Measurements from ENCODE around the gene DGCR2. TPM values are rescaled to one million over a fixed set of nuclear protein-coding genes. Genes with fewer than 3 reads are reported as not detected.

DGCR2 gene
- total and polyA plus RNA-seq, 2 experiments from 2014 or later: 25.6 to 42.7 TPM

- DNase-seq: no peak
- H3K9ac ChIP-seq: no peak overlapping the region
- no peak overlapping the region for H3K27ac ChIP-seq
- H3K9me3 ChIP-seq (ENCODE audit: low read depth): no peaks in the 10 kb centered on the region
- peaks cover 13% of the 10 kb centered on the region; the same call in 1 of the 2 replicates for H4K20me1 ChIP-seq (ENCODE audit: insufficient read depth)
- peaks cover 9% of the 10 kb centered on the region for H3F3A ChIP-seq (ENCODE audit: insufficient read depth)
- peaks cover 98% of the 10 kb centered on the region for H3K79me2 ChIP-seq (ENCODE audit: insufficient read depth)
- TF ChIP-seq EZH2 (IDR thresholded peaks at IDR 0.05; ENCODE audit: insufficient read depth, poor library complexity, severe bottlenecking): no peak
- H3K4me2 ChIP-seq (ENCODE audit: unreplicated experiment): no peak overlapping the region
- no peaks in the 10 kb centered on the region for H3K9me2 ChIP-seq (ENCODE audit: insufficient read depth)
- H2AFZ ChIP-seq: no peak overlapping the region
- WGBS, 2 experiments (ENCODE audit: low coverage in 1 of 2, low lambda C conversion rate in 2 of 2, missing lambda C conversion rate in 2 of 2): 100% methylated on average over 3 of the region's 3 CpGs
- H3K27me3 ChIP-seq (replicated peaks; ENCODE audit: insufficient read depth): no peaks in the 10 kb centered on the region
- H3K36me3 ChIP-seq (ENCODE audit: low read depth): no peaks in the 10 kb centered on the region
- peaks cover 6% of the 10 kb centered on the region; the same call in 1 of the 2 replicates for H3K4me1 ChIP-seq (ENCODE audit: insufficient read depth)
- in situ Hi-C loops (cut with MboI): no loop called here
- no peak overlapping the region for H3K4me3 ChIP-seq
Observed at GRCh38 chr22:19111584-19111983, 10.6 kb downstream of the DGCR2 start.

GRCh38 chr22:19111140-19111539 lies 11.1 kb downstream of the DGCR2 start:
- 73 to 76% methylated on average over 3 of the region's 3 CpGs for WGBS, 2 experiments (ENCODE audit: low coverage in 1 of 2, low lambda C conversion rate in 2 of 2, missing lambda C conversion rate in 2 of 2)

GRCh38 chr22:19110646-19111045 lies 11.6 kb downstream of the DGCR2 start:
- Histone ChIP-seq H3F3A (ENCODE audit: insufficient read depth) (peaks cover 9% of the 10 kb centered on the region), H3K79me2 (ENCODE audit: insufficient read depth) (peaks cover 98% of the 10 kb centered on the region), H3K9me2 (ENCODE audit: insufficient read depth) (no peaks in the 10 kb centered on the region), H2AFZ (no peak overlapping the region), H3K9ac (no peak overlapping the region), H3K27me3 (replicated peaks; ENCODE audit: insufficient read depth) (no peaks in the 10 kb centered on the region), H3K9me3 (ENCODE audit: low read depth) (no peaks in the 10 kb centered on the region), H3K4me3 (no peak overlapping the region), H3K4me2 (ENCODE audit: unreplicated experiment) (no peak overlapping the region), H3K36me3 (ENCODE audit: low read depth) (no peaks in the 10 kb centered on the region), H4K20me1 (ENCODE audit: insufficient read depth) (peaks cover 13% of the 10 kb centered on the region; the same call in 1 of the 2 replicates), H3K4me1 (ENCODE audit: insufficient read depth) (peaks cover 6% of the 10 kb centered on the region; the same call in 1 of the 2 replicates), H3K27ac (no peak overlapping the region)
- no peak for DNase-seq
- in situ Hi-C loops (cut with MboI): no loop called here
- TF ChIP-seq EZH2phosphoT487 (IDR thresholded peaks at IDR 0.05; ENCODE audit: insufficient read depth, low read depth): no peak
- no peak for TF ChIP-seq EZH2 (IDR thresholded peaks at IDR 0.05; ENCODE audit: insufficient read depth, poor library complexity, severe bottlenecking)

More at GRCh38 chr22:19111140-19111539, 11.1 kb downstream of the DGCR2 start:
- in situ Hi-C loops (cut with MboI): no loop called here
- Histone ChIP-seq H3K4me2 (ENCODE audit: unreplicated experiment) (no peak overlapping the region), H4K20me1 (ENCODE audit: insufficient read depth) (peaks cover 13% of the 10 kb centered on the region; the same call in 1 of the 2 replicates), H3K27me3 (replicated peaks; ENCODE audit: insufficient read depth) (no peaks in the 10 kb centered on the region), H3K9me2 (ENCODE audit: insufficient read depth) (no peaks in the 10 kb centered on the region), H3F3A (ENCODE audit: insufficient read depth) (peaks cover 9% of the 10 kb centered on the region), H3K27ac (no peak overlapping the region), H3K4me3 (no peak overlapping the region), H3K36me3 (ENCODE audit: low read depth) (no peaks in the 10 kb centered on the region), H3K9me3 (ENCODE audit: low read depth) (no peaks in the 10 kb centered on the region), H3K9ac (no peak overlapping the region), H3K4me1 (ENCODE audit: insufficient read depth) (peaks cover 6% of the 10 kb centered on the region; the same call in 1 of the 2 replicates), H3K79me2 (ENCODE audit: insufficient read depth) (peaks cover 98% of the 10 kb centered on the region), H2AFZ (no peak overlapping the region)
- no peak for TF ChIP-seq EZH2phosphoT487 (IDR thresholded peaks at IDR 0.05; ENCODE audit: insufficient read depth, low read depth)
- TF ChIP-seq EZH2 (IDR thresholded peaks at IDR 0.05; ENCODE audit: insufficient read depth, poor library complexity, severe bottlenecking): no peak
- DNase-seq: no peak

GRCh38 chr22:19110064-19110458 lies 12.2 kb downstream of the DGCR2 start:
- peaks cover 9% of the 10 kb centered on the region for H3F3A ChIP-seq (ENCODE audit: insufficient read depth)
- peaks cover 6% of the 10 kb centered on the region; the same call in 1 of the 2 replicates for H3K4me1 ChIP-seq (ENCODE audit: insufficient read depth)
- 74 to 79% methylated on average over 4 of the region's 4 CpGs for WGBS, 2 experiments (ENCODE audit: low coverage in 1 of 2, low lambda C conversion rate in 2 of 2, missing lambda C conversion rate in 2 of 2)
- no peaks in the 10 kb centered on the region for H3K27me3 ChIP-seq (replicated peaks; ENCODE audit: insufficient read depth)
- H3K4me2 ChIP-seq (ENCODE audit: unreplicated experiment): no peak overlapping the region
- no peak for DNase-seq
- no peaks in the 10 kb centered on the region for H3K9me3 ChIP-seq (ENCODE audit: low read depth)
- no peaks in the 10 kb centered on the region for H3K9me2 ChIP-seq (ENCODE audit: insufficient read depth)
- in situ Hi-C loops (cut with MboI): no loop called here
- no peaks in the 10 kb centered on the region for H3K36me3 ChIP-seq (ENCODE audit: low read depth)
- H3K9ac ChIP-seq: no peak overlapping the region
- no peak for TF ChIP-seq EZH2 (IDR thresholded peaks at IDR 0.05; ENCODE audit: insufficient read depth, poor library complexity, severe bottlenecking)
- no peak for TF ChIP-seq EZH2phosphoT487 (IDR thresholded peaks at IDR 0.05; ENCODE audit: insufficient read depth, low read depth)
- no peak overlapping the region for H2AFZ ChIP-seq
- peaks cover 98% of the 10 kb centered on the region for H3K79me2 ChIP-seq (ENCODE audit: insufficient read depth)
- H4K20me1 ChIP-seq (ENCODE audit: insufficient read depth): peaks cover 13% of the 10 kb centered on the region; the same call in 1 of the 2 replicates
- no peak overlapping the region for H3K27ac ChIP-seq
- no peak overlapping the region for H3K4me3 ChIP-seq

All from GM23248 (cell line).